HL-60/S4 (cell line): ENCODE results near the gene MYLK4.

Experiments
- in situ Hi-C: fragments of 300-500 bp; cut with MboI; formaldehyde crosslinking; loops from 2 replicates; pipeline ENCODE4 v1.14.3; 2022; ENCODE audit warnings: low sequenced_read_pairs

MYLK4 gene

GRCh38 chr6:2750832-2751231 lies at the start of gene MYLK4:
Gene MYLK4 (minus strand): TSS chr6:2750922. CDS start chr6:2749294, 1,628 bp downstream.
- in situ Hi-C loops, result no loop called here

GRCh38 chr6:2799936-2800527 lies 49.3 kb upstream of the MYLK4 start:
- in situ Hi-C loops, result no loop called here

- in situ Hi-C loops, result no loop called here
These were observed 47.9 kb upstream of the MYLK4 start for GRCh38 chr6:2798586-2799134.

GRCh38 chr6:2797564-2798031 lies 46.9 kb upstream of the MYLK4 start:
- in situ Hi-C loops, result no loop called here

GRCh38 chr6:2796861-2797260 lies 46.1 kb upstream of the MYLK4 start:
- in situ Hi-C loops, result no loop called here

- in situ Hi-C loops, result no loop called here
These were observed 45.2 kb upstream of the MYLK4 start for GRCh38 chr6:2795956-2796355.

- in situ Hi-C loops, result no loop called here
These were observed 44.4 kb upstream of the MYLK4 start for GRCh38 chr6:2795162-2795561.

- in situ Hi-C loops, result no loop called here
These were observed 43.5 kb upstream of the MYLK4 start for GRCh38 chr6:2794171-2794730.

GRCh38 chr6:2793534-2794151 lies 42.9 kb upstream of the MYLK4 start:
- in situ Hi-C loops, result no loop called here

GRCh38 chr6:2792330-2793110 lies 41.8 kb upstream of the MYLK4 start:
- in situ Hi-C loops, result no loop called here

- in situ Hi-C loops, result no loop called here
These were observed 40.8 kb upstream of the MYLK4 start for GRCh38 chr6:2791450-2791974.

- in situ Hi-C loops, result no loop called here
These were observed 40.1 kb upstream of the MYLK4 start for GRCh38 chr6:2790588-2791449.

GRCh38 chr6:2786269-2786668 lies 35.5 kb upstream of the MYLK4 start:
- in situ Hi-C loops, result loop anchor here (10.0 kb wide), 1 partner anchor 139 kb away; no protein-coding TSS in a partner anchor

- in situ Hi-C loops, result loop anchor here (10.0 kb wide), 1 partner anchor 140 kb away; no protein-coding TSS in a partner anchor
These were observed 34.2 kb upstream of the MYLK4 start for GRCh38 chr6:2784930-2785329.

- in situ Hi-C loops, result loop anchor here (10.0 kb wide), 1 partner anchor 141 kb away; no protein-coding TSS in a partner anchor
These were observed 33.3 kb upstream of the MYLK4 start for GRCh38 chr6:2784061-2784460.

GRCh38 chr6:2783188-2783963 lies 32.7 kb upstream of the MYLK4 start:
- in situ Hi-C loops, result loop anchor here (10.0 kb wide), 1 partner anchor 141 kb away; no protein-coding TSS in a partner anchor

GRCh38 chr6:2782825-2783187 lies 32.1 kb upstream of the MYLK4 start:
- in situ Hi-C loops, result loop anchor here (10.0 kb wide), 1 partner anchor 142 kb away; no protein-coding TSS in a partner anchor

- in situ Hi-C loops, result loop anchor here (10.0 kb wide), 1 partner anchor 142 kb away; no protein-coding TSS in a partner anchor
These were observed 31.6 kb upstream of the MYLK4 start for GRCh38 chr6:2782356-2782708.
